Fibroblast of peridontal ligament (primary cell): ENCODE measurements around the gene KRT4.
"Not testable (repeated sequence)": the region's sequence is repeated elsewhere in the genome, so short reads cannot be mapped to it uniquely, and the experiment has no call there.

Experiments used
- DNase-seq: peaks from one replicate; pipeline ENCODE4 v3.0.0-alpha.2; 2010; ENCODE audit errors: extremely low read depth

KRT4 gene

DNA sequence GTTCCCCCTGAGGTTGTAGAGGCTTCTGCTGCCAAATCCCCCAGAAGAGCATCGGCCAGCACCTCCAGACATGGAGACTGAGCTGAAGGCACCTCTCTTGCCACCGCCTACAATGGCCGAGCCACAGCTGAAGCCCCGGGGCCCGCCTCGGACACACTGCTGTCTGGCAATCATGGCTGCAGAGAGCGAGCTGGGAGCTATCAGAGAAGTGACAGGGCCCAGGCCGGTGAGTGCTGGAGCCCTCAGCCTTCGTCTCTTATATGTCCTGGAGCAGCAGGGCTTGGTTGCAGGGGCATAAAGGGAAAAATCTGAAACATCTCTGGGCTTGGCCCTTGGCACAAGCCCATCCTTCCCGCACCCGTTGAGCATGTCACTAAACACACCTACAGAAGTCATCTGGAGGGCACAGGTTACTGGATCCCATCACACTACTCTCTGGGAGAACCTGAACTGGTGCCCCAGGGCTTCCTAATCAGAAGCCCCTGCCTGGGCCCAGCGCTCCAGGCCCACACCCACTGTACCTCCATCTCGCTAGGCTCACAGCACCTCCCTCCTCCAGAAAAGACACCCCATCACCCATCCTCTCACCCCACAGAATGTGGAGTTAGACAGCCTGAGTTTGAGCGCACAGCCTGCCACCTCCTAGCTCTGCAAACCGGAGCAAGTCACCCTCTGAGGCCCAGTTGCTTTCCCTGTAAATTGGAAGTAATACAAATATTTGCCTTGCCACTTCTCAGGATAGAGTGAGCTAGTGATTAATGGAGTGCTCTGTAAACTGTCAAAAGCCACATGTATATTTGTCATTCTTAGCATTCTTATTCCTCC lies at the start of gene KRT4:
Gene KRT4, minus strand, starts transcription at position 232 of the 825 bp plus-strand sequence. Its CDS starts 58 bp downstream, at position 174.
- no peak for DNase-seq

DNA sequence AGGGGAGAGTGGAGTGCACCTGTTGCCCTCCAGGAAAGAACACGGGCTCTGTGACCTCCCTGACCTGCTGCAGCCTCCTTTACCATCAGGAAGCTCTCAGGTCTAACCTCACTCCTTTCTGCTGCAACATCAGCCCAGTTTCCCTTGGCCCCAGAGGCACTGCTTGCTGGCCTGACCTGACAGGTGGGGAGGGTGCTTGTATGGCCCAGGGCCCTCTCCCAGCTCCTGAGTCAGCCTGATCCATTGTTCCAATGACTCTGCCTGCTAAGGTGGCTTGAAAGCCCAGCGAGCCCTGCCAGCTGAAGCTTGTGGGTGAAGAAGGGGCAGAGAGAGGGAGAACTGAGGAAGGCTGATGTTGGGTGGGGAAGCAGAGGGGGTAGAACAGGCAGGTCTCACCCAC lies 48.1 kb upstream of the KRT4 start:
- no peak for DNase-seq

DNA sequence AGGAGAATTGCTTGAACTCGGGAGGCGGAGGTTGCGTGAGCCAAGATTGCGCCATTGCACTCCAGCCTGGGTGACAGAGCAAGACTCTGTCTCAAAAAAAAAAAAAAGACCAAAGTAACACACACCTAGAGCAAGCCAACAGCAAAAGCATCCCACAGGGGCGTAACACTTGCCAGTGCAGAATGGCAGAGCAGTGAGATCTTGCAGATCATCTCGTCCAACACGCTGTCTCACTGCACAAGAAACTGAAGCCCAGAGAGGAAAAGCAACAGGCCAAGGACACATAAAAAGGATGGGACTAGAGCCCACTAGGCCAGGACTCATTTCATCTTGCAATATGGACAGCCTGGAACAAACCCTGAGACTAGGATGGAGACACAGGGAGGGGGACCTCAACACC lies 47.6 kb upstream of the KRT4 start:
- DNase-seq = no peak

DNA sequence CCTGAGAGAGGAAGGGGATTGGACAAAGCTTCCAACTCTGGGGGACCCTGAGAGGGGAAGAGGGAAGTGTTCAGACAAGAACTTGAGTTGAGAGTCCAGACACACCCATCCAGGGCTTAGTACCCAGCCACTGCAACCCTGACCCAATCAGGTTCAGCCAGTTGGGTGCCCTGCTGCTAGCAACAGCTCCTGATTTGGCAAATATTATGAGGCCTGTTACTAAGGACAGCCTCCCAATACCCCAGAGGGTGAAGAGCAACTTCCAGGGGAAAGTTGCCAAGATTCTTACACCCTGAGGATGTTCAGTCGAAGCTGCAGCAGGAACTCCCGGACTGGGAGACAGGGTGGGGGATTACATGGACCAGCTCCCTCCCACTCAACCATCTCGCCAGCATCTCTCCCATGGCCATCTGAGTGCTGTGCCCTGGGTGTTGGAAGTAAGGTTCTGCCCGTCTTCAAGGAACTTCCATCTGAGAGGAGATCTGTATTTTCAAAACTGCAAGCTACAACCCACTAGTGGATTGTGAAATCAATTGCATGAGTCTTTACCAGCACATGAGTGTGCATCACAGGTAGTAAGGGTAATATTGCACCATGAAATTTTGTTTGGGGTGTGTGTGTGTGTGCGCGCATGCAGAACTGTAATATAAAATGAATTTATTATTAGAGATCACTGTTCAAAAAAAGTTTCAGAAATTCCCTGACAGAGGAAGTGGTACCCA lies 46.3 kb upstream of the KRT4 start:
- DNase-seq = peak; percentile 43

DNA sequence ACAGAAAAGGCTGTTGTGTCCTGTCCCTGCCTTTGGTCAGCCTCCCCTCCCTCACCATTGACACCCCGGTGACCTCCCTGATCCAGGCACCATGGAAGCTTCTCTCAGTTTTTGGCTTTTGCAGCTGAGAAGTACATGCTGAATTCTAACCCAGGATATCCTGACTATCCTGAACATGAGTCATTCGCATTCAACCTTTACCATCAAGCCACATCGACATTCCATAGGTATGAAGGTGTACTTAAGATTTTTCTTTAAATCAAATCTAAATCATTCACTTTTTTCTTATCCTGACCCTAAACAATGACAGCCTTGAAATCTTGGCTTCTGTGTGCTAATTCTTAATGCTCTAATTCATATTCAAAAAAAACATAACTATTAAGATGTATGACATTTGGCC lies 43.6 kb upstream of the KRT4 start:
- DNase-seq = no peak

DNA sequence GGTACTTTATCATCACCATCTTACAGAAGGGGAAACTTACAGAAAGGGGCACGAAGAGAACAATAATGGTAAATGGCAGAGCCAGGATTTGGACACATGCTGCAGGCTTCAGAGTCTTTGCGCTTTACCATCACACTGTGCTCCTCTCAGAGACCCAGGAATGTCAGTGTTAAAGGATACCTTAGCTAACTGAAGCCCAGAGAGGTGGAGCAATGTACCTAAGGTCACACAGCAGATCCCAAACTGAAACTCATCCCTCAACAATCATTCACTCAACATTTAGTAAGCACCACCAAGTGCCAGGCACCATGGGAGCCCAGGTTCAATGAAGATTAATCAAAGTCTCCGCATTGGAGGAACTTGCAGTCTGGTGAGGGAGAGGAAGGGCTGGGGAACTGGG lies 42.9 kb upstream of the KRT4 start:
- no peak for DNase-seq

DNA sequence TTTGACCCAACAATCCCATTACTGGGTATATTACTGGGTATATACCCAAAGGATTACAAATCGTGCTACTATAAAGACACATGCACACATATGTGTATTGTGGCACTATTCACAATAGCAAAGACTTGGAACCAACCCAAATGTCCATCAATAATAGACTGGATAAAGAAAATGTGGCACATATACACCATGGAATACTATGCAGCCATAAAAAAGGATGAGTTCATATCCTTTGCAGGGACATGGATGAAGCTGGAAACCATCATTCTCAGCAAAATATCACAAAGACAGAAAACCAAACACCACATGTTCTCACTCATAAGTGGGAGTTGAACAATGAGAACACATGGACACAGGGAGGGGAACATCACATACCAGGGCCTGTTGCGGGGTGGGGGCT lies 42.2 kb upstream of the KRT4 start:
- DNase-seq = not testable (repeated sequence)

DNA sequence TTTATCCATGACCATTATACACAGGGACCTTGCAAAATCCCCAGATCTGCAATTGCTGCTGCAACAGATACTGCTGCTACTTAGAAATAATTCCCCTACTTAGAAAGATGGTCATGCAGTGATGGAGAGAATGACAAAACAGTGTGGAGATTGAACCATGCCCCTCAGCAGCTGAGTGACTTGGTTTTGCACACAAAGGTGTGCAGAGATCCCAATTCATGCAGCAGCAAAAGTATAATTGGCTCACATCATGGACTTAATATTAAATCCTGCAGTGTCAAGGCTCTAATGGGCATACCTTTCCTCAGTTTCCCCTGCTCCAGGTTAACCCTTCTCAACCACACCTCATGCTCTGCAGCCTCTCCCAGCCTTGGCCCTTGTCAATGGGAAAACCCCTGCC lies 37.9 kb upstream of the KRT4 start:
- DNase-seq = no peak

DNA sequence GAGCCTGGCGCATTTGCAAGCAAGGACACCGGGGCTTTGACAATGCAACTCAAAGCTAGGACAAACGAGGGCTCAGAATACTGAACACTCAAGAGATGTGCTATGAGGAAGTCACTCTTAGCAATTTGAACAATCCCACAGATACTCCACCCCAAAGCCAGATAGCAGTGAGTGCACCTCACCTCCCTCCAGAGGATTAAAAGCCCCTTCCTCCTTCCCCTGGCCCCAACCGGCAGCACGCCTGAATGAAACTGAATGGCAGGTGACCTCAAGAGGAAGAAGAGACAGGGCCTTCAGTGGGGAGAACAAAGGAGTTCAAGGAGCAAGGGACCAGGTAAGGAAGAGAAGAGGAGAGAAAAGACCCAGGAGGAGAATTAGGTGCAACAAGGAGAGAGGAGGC lies 36.8 kb upstream of the KRT4 start:
- DNase-seq = no peak

DNA sequence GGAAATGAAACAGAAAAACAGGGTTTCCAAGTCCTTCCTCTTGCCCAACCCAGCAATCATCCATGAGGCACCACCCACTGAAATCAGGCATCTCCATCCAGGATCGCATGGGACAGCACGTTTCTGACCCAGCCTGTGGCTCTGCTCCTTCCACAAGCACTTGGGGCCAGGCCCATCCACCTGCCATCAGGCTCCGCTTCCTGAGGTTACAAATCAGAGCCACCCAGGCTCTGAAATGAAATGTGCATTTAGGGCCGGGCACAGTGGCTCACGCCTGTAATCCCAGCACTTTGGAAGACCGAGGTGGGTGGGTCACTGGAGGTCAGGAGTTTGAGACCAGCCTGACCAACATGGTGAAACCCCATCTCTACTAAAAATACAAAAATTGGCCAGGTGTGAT lies 35.6 kb upstream of the KRT4 start:
- no peak for DNase-seq

DNA sequence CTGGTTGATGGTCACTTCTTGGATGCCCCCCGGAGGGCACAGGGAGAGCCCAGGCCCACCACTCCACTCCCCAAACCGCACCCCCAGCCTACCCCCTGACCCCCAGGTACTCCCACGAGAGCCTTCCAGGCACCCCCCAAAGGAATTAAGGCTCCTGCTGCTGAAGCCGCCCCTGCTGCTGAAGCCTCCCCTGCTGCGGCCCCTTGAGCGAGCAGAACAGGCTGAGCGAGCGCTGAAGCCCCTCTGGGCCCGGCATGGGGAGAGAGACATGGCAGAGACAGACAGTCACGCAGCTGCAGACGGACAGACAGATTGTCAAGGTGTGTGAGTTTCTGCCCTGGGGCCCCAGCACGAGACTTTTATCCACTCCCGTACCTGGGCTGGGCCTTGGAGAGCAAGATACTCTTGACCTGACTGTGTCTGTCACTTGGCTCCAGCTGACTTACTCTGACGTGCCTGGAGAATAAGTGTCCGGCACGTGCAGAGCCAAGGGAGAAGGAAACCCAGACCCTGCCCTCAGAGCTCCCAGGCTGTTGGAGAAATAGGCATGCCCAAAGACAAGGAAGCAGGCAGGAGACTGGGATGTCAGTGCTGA lies 34.8 kb upstream of the KRT4 start, which contains the start of gene KRT78:
Gene KRT78, minus strand, starts transcription at position 334 of the 595 bp plus-strand sequence. Its CDS starts 64 bp downstream, at position 270.
- DNase-seq = no peak

DNA sequence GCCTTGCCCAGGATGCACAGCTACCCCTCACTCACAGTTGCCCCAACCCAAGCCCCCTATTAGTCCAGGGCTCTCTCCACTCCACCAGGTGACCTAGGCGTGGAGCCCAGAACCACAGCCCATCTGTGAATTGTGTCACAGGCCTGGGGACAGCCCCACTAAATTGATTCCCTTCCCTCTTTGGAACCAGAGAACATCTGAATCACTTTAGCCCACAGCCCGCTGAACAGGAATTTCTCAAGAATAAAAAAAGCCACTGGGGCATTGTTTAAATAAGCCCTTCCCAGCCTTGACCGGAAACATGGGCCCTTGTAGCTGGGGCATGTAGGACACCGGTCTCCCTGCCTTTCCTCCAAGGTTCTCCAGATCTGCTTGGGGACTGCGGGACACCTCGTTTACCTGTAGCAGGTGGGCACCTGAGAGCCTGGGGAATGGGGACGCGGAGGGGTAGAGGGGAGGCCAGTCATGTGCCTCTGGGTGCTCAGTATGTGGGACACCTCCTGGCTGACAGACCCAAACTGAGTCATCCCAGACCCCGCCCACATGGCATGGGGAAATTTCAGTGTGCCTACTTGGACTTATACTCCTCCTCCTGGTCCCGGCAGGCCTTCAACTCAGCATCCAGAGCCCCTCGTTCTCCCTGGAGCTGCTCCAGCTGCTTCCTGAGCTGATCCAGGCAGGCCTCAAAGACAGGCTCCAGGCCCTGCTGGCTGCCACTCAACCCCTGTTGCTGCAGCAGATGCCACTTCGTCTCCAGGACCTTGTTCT lies 33.6 kb upstream of the KRT4 start:
- DNase-seq = no peak

DNA sequence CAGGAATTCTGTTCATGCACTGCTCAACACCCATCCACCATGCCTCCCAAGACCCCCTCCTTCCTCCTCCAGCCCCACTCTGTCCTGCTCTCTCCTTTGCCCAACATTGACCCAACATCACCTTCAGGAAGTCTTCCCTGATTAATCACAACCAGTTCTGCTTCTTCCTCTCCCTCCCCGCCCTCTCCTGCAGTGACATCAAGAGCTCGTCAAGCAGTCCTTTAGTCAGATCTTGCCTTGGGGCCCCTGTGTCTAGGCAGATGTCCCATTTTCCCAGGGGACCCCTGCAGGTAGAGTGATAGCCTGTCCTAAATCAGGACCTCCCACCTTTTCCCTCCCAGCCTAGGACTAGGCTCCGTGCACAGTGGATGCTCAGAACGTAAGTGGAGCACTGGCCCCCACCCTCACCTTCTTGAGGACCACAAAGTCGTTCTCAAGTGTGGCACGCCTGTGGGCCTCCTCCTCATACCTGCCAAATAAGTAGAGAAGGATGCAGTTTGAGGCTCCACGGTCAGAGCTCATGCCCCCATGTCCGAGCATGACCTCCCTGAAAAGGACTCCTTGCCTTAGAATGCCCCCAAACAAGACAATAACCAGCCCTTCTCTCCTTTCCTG lies 32.5 kb upstream of the KRT4 start:
- DNase-seq = no peak

DNA sequence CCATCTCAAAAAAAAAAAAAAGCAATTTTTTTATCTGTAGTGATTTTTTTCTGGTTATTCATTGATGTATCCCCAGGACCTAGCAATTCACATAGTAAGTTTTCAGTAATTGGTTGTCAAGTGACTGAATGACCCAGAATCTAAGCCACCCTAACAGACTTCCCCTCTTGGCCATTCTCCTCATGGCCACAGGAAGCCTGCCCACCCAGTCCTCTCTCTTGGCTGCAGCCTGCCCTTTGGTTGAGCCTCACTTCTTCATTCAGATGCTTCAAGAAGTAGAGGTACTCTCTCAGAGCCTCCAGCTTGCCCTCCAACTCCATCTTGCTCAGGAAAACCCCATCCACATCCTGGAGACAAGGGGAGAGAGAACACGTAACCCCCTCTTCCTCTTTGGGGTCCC lies 32.0 kb upstream of the KRT4 start:
- no peak for DNase-seq

DNA sequence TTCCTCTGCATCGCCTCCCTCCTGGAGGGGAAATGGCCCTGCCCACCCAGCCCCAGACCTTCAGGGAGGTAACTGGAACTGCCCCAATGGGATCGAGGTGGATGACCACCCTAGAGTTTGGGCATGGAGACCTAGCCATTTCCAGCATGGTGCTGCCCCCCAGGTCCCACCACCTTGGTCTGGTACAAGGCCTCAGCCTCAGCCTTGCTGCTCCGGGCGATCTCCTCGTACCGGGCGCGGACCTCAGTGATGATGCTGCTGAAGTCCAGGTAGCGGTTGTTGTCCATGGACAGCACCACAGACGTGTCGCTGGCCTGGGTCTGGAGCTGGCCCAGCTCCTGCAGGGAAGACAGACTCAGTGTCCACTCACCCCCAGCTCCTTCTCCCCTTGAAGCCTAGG lies 30.5 kb upstream of the KRT4 start:
- DNase-seq = no peak

DNA sequence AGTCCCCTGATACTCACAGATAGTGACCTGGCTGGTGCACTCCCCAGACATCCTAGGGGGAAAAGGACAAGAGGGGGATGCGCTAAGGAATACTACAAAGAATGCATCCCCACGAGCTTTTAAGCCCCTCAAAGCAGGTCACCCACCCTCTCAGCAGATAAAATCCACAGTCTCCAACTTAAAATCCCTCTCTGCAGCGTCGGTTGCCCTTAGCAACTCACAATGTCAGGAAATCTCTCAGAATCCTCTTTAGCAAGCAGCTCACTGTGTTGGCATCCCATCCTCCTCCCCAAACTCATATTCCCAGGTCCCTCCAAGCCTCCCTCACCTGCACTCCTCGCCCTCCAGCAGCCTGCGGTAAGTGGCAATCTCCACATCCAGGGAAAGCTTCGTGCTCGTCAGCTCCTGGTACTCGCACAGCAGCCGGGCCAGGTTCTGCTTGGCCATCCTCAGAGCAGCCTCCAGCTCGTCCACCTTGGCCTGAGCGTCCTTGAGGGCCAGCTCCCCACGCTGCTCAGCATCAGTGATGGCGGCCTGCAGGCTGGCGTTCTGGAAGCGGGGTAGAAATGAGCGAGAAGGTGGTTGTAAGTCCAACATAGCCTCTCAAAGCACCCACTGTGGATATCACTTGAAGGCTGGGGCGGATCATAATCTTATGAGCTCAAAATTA lies 25.7 kb upstream of the KRT4 start:
- DNase-seq = no peak

DNA sequence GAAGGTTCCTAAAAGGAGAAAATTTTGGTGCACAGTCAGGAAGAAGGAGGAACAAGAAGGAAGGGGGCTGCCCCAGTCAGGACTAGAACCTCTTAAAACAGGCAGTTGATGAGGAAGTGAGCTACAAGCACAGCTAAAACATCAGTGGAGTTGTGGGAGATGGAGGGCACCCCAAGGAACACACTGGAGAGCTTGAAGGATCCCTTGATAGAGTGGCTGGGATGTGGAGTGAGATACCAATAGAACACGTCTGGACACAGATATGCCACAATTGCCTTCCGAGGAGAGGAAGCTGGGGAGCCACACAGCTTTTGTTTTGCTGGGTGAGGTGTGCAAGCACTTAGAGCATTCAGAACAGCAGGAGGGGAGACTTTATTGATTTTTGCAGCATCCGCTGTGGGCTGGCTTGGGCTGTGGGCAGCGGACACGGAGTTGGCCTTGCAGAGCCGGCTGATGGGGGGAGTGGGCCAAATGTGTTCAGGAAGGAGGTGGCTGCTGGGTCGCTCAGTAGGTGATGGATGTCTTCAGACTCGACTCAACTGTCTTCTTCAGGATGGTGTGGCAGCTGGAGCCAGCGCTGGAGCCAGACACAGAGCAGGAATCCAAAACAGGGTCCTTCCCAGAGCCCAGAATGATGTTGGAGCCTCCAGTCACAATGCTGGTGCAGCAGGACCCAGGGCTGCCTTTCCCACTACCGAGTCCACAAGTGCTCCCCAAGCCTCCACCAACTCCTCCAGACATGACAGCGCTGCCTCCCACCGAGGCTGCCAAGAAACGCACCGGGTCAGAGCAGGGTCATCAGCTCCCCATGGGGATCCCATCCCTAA lies 24.9 kb upstream of the KRT4 start:
- DNase-seq = no peak

DNA sequence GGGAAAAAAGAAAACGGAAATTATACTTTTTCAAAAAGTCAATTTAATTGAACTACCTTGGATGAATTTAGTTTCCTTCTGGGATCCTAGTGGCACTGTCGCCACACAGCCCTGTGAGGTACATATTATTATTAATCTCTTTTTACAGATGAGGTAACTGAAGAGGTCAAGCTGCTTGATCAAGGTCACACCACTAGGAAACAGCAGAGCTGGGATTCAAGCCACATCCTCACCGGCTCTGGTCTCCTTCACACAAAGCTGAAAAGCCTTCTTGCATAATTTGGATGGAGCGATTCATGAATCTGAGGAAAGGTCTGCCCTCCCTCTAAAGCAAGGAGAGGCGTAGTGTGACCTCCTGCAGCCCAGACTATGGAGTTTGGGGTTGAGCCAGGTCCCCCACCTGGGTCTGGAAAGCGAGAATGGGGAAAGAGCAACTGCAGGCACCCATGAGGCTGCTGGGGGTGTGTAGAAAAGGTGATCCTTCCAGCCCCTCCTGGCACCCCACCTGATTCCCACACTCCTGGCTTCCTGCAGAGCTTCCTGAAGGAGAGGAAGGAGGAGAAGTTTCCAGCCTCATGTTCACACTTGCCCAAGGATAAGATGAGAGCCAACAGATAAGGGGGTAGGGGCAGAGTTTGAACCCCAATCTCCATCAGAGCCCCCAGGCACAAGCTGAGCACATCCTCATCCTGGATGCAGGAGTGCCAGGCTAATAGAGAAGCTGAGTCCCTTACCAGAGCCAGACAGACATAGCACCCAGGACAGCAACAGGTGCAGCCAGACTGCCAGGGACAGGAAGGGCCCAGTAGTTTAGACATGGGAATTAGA lies 24.1 kb upstream of the KRT4 start:
- no peak for DNase-seq

DNA sequence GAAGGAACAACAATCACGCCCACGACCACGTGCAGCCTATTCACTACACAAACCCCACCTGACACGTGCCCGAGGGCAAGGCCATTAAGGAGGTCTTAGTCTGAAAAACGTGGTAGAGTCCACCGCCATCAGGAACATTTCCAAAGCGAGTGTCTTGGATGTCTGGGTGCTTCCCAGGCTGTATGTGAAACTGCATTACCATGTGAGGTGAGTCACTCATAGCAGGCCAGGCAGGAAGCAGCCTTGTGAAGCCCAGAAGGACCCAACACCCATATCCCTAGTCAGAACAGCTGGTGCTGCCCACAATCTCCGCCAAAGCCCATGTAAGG lies 23.5 kb upstream of the KRT4 start:
- DNase-seq = peak; percentile 41
